Stimulated activated CD4-positive, alpha-beta T cell treated with anti-CD3 and anti-CD28 coated beads, TNF-alpha, amount 100 ng/mL, for 1 hour (primary cell): Measurements from ENCODE around the gene DIO1.
A peak's percentile ranks its signal among the peaks of the same experiment; 100 is the strongest.

ENCODE experiments used
- DNase-seq, 3 donors: peaks; one replicate each; pipeline ENCODE4 v3.0.0-alpha.2; 2020; ENCODE audit warnings: low read depth in 3 of 3, low spot score in 1 of 3

Gene DIO1

DNA sequence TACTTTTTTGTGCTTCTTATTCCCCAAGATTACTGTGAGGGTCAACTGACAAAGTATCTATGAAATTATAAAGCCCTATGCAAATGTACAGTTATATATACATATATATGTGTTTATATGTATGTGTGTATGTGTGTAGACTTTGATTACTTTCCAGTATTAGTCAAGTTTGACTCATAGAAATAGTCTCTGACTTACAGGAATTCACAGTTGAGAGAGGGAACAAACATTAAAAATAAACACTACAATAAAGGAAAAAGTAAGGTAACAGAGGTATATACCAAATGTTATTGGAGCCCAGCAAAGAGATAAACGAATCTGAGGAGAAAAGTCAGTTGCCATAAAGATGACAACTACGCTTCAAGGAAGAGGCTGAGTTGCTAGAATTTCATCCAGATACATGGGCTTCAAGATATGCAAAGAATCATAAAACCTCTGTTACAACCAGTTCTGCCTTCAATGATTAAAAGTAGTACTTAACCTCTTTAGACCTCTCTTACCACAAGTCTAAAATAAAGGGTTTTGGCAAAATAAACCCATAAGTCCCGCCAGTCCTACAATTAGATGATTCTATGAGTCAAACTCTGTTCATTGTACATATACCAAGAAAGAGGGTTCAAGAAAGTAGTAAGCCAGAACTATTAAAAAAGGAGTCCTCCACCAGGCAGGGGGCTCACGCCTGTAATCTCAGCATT lies 44.3 kb downstream of the DIO1 start:
- DNase-seq = no peak

DNA sequence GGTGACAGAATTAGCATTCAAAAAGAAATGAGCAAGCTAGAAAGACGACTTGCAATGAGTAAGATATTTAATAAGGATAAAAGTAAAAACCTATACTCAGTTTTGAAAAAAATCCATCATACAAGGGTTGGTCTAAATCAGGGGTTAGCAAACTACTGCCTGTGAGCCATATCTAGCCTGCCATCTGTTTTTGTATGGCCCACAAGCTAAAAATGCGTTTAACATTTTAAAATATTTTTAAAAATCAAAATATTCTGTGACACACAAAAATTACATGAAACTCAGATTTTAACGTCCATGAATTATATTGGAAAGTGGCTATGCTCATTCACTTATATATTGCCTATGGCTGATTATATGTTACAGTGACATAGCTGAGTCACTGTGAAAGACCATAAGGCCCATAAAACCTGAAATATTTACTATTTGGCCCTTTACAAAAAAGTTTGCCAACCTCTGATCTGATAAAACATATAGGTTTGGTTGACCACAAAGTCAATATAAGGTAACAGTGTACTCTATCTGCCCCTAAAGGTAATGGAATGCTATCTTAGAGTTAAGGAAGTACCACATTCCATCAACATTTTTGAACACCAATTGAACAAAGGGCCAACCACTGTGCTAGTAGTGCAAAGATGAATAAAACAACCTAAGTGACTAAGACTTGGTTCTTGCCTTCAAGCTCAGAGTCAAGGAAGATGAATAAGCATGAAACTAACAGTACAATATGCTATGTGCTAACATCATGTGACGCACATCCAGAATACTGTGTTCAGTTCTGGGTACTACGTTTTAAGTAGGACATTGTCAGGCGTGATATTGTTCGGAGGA lies 48.4 kb downstream of the DIO1 start:
- DNase-seq = no peak

DNA sequence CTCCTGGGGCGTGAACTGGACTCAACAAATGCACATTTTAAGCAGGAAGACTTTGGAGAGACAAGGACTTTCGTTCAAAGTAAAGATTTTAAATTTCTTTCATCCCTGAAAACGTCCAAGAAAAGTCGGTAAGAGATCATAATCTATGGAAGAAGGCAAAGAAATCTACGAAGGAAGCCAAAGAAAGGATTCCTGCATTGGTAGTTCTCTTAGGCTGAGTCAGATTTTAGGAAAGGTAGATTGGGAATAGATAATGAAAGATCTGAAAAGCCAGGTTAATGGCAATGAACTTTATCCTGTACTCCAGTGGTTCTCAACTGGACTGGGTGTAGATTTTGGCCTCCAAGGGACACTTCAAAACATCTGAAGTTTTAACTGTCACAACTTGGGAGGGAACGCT lies 49.1 kb downstream of the DIO1 start:
- DNase-seq = no peak

DNA sequence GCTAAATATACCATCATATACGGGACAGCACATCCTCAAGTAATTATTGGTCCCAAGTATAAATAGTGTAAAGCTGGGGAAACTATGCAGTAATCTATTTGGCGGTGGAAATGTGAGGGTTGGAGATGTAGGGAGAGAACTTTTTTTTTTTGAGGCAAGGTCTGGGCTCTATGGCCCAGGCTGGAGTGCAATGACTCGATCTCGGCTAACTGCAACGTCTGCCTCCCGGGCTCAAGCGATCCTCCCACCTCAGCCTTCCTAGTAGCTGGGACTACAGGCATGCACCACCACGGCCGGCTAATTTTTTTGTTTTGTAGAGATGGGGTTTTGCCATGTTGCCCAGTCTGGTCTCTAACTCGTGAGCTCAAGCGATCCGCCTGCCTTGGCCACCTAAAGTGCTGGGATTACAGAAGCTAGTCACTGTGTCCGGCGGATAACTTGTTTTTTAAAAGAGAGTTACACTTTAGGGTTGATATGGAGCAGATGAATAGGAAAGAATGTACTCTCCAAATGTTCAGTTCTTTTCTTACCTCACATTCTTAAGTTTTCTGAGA lies 49.6 kb downstream of the DIO1 start:
- DNase-seq = no peak

DNA sequence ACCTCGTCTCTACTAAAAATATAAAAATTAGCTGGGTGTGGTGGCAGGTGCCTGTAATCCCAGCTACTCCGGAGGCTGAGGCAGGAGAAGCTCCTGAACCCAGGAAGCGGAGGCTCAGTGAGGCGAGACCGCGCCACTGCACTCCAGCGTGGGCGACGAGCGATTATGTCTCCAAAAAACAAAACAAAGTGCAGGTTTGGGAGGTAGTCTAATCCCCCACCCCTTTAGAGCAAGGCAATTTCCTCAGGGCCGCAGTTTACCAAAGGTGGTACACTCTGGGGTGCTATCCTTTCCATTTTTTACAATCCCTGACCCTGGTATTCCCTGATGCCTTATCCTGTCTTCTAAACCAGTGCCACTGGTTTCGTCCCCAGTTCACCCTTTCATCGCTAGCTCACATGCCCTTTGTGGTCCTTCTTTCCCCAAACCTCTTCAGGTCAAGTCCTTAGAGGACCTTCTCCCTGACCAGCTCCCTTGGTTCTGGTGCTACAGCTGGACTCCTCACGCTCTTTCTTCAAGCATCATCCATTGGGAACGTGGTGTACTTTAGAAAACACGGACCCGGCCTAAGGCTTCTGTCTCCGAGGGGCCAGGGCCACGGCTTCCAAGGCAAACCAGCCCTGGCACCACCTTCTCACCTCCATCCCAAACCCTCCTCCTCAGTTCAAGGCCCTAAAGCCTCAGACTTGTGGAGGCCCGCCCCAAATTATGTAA lies 50.6 kb downstream of the DIO1 start:
- no peak for DNase-seq

DNA sequence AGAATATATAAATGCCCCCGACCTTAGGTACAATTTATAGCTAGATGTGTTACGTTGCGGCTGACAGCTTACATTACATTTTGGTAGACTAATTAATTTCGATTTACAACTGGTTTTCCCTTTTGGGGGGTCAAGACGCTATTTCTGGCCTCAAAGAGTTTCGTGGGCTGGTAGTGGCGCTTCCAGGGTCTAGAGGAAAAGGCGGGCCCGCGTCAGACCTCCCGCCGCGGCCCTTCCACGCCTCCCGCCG lies 51.1 kb downstream of the DIO1 start:
- no peak for DNase-seq

DNA sequence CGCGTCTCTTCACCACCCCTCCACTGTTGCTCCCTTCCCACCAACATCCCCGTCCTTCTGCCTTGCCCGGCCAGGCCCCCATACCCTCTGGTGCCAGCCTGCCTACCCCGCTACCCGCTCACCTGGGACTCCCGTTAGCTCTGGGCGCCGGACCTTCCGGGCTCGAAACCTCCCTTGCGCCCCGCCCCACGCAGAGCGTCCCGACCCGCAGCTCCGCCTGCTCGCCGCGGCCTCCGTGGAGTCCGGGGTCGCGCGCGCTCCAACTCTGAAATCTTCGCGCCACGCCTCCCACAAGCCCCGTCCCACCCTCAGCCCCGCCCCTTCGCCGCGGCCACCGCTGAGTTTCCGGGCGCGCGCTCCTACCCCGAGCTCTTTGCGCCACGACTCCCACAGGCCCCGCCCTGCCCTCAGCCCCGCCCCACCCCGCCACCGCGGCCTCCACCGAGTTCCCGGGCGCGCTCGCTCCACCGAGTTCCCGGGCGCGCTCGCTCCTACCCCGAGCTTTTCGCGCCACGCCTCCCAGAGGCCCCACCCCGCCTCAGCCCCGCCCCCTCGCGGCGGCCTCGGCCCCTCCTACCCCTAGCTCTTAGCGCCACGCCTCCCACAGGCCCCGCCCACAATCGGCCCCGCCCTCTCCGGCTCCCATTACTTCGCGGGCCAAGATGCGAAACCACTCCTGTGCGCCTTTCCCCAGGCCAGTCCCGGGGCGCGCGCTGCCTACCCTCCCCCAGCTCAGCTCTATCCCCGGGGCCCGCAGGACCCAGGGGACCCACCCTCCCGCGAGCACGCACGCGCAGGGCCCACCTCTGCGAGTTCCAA lies 51.7 kb downstream of the DIO1 start, which contains the start of gene IFT25:
IFT25 (minus strand) TSS at position 267 of the 819 bp plus-strand sequence. CDS start 5,617 bp downstream, outside the sequence.
- DNase-seq = peak; percentile 96 to 100 (median 98)

DNA sequence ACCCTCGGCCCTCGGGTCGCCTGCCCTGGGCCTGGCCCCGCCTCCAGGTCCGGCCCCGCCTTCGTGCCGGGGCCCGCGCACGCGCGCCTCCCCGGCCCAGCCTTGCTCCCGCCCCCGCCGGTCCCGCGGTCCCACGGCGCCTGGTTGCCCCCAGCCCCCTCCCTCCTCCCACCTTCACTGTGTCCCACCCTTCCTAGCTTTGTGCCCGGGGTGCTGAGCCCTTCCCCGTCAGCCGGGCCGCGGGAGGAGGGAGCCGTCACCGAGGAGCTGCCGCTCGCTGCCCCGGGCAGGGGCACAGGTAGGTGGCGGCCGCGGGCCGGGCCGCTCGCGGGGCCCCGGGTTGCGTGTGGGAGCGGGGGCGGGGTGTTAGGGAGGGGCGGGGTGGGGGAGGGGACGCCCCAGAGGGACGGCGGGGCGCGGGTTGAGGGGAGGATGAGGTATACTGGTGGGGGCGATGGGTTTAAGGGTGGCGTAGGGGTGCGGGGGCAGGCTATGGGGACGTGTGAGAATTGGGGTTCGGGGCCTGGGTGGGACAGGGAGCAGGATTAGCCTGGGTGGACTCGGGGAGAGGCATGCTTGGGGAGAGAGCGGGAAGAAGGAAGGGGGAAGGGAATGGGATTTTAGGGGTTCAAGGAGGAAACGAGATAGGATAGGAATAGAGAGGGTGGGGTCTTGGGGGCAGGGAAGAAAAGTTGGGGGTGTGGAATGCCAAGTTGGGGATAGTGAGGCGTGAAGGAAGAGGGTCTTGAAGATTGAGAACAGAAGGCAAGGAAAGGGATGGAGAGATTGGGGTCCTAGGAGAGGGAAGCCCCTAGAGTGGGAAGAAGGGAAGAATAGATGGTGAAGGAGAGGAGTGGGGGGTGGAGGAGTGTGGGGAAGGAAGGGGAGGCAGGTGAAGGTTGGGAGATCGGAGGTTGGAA lies 52.5 kb downstream of the DIO1 start, which contains the start of gene LRRC42:
LRRC42 (plus strand) TSS at position 99 of the 920 bp plus-strand sequence. CDS start 5,650 bp downstream, outside the sequence.
- no peak for DNase-seq

DNA sequence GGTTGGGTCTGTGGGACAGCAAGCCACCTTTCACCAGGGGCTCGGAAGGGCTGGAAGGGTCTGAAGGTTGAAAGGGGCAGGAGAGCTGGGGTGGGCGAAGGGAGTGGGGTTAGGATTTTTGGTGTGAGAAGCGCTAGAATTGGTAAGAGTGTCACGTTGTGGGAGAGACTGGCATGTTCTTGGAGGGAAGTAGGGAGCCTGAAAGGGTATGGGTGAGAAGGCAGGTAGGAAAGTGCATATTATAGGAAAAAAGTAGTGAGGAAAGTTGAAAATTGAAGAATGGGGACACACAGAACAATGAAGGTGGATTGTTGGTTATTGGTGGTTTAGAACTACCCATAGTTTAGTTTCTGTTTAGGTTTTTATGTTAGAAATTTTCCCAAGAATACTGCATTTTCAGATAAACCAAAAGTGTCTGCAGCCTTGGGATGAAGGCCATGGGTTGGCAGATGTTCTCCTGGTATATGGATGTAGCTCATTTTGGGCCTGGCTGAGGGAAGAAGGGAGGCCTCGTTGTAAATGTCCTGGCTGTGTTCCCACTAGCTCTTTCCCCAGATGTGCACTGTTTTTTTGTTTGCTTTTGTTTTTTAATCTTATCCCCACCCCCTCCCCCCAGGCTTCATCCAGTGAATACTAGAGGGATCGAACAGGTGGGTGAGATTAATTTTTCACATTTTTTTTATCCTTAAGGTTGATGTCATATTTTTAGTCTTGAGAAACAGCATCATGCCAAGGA lies 53.4 kb downstream of the DIO1 start:
- no peak for DNase-seq

DNA sequence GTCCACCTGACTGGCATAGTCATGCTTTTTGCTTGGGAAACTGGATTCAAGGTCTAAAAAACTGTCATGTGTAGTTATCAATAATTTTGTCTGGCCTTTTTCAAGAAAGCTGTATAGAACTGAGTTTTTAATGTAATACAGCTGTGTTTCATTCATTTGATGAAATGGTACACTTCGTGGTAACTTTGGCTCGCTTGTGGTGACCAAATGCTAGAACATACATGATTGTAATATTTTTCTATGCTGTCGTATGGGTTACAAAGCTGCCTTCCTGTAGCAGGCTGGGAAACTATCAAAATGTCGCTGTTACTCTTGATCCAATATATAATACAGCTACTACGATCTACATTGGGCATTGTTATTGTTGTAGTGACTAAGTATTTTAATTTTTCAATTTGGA lies 54.3 kb downstream of the DIO1 start:
- no peak for DNase-seq

DNA sequence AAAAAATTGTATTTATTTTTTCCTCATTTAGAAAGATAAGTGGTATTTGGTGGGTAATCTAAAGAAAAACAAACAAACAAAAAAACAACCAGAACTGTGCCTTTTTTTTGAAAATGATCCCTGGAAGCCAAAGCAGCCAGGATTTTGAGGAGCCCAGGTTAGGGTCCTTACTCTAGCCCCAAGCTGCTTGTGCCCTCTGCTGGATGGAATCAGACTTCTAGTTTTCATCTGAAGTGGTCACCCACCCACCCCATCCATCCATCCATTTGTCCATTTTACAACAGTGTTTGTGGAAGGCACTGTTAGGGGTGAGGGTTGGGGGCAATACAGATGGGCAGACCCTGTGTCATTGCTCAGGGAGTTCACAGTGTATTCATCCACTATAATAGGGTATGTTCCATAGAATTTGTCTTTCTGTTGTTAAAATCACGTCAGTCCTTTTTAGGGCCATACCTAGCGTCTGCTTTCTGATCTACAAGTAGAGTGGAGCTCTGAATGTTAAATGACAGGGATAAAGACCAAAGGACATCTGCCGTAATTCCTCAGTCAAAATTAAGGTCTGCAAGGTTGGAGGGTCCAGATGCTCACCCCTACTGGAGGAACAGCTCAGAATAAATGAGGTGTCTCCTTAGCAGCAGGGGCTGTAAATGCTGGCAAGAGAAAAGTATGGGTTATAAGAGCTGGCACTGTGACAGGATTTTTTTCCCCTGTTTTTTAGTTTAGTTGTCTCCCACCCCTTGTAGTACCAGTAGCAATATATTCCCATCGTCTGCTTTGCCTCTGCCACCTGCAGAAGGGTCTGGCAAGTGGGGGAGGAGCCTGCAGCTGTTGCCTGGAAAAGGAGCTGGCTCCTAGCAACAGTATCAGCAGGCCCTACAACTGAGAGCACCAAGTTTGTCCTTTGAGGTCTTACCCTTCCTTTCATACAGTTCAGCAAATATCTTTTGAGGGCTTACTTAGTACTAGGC lies 55.3 kb downstream of the DIO1 start:
- DNase-seq = no peak

DNA sequence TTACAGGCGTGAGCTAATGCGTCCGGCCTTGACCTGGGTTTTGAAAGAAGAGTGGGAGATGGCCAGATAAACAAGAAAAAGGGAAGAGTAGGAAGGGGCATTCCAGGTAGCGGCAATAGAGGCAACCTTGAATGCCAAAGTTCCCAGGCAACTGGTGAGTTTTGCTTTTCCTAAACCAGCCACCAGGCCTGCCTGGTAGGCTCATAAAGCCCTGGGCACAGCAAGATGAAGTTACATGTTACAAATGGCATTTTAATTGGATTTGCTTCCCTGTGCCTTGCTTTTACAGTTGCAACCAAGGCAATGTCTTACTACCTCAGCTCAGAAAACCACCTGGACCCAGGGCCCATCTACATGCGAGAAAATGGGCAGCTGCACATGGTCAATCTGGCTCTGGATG lies 57.7 kb downstream of the DIO1 start:
- no peak for DNase-seq

DNA sequence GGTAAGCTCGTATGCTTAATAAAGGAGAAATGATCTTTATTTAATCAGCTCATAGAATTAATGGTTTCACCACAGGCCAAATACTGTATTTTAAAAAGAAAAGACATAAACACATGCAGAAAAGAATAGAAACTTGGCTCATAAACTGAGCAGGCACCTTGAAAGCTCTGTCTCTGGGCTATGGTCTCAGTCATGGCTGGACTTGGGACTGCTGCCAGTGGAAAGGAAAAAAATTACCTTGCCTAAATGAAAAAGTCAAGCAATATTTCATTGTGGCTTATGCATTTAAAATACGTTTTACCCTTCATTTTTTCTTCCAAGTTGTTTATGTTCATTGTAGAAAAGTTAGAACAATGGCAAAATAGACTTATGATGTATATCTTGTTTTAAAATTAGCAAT lies 60.1 kb downstream of the DIO1 start:
- no peak for DNase-seq

DNA sequence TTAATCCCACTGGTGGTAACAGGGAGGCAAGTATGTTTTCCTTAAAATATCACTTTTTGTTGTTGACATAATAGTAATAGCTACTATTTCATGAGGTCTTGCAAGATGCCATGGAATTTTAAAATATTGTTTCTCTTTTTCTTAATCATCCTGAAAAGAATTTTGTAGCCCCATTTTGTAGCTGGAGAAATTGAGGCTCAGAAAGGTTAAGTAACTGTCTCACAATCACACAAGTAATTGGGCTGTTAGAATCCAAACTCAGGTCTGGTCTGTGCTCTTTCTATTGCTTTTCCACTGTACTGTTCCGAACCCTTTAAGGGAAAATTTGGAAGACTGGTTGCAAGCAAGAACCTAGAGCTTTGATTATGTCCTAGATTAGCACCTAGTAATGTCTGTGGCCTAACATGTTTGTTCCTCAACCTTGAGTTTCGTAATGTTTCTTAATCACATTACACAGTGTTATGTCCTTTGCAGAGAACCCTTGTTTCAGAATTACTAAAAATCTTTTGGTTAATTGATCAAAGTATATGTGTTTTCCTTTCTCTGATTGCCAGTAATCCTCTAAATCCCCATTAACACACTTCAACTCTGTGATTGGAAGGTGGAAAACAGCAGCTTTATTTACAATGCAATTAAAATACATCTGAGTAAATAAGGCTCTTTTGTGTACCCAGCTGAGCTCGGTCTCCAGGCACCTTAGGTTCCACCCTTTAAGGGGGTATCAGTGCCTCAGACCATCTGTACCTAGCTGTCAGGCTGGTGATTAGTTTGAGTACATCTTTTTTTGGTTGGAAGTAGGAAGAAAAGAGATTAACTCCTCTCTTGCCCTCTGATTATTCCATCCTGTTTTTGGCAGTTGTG lies 62.6 kb downstream of the DIO1 start:
- no peak for DNase-seq

DNA sequence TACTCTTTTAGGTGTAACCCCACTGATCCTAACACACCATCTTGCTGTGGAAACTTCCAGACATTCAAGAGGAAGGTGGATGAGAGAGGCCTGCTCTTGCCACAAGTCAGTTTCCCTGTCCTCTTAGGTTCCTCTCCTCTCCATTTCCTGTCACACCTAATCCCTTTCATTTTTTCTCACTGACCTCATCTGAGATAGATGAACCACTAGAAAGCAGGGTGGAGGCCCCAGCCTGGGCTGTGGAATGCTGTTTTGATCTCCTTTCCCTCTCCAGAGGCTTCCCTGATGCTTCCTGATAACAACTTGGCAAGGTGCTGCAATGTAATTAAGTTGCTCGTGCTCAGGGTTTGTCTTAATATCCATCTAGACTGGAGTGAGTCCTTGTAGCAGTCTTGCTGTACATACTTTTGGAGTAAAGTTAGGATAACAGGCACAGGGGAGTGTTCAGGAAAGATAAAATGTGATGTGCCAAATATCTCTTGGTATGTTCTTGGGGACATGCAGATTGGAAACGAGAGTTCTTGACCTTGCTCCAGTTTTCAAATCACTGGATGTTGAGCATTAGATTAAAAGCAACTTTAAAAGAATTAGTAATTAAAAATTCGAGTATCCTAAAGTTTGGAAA lies 63.3 kb downstream of the DIO1 start:
- no peak for DNase-seq

DNA sequence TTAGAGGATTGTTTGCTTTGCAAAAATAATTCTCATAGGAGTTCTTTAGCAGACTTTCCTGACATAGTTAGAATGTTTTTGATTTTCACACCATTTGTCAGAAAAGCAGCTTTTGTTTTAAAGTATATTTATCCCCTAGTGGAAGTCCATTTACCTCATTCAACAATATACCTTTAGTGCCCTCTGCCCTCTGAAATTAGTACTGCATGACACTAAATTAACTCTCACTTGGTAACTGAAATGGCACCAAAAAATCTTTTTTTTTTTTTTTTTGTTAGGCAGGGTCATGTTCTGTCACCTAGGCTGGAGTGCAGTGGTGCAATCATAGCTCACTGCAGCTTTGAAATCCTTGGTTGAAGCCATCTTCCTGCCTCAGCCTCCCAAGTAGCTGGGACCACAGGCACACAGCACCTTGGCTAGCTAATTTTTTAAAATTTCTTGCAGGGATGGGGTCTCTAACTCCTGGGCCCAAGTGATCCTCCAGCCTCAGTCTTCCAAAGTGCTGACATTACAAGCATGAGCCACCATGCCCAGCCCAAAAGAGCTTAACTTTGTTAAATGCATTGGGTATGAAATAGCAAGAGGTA lies 65.8 kb downstream of the DIO1 start:
- DNase-seq = no peak
